H1 (cell line): ENCODE data around the gene DRC7. TPM values are rescaled to one million over a fixed set of nuclear protein-coding genes. Genes with fewer than 3 reads are reported as not detected.

ENCODE experiments used
- CTCF ChIA-PET: fragments of 300-600 bp; sonication (Branson Sonifier 250); formaldehyde crosslinking; loops from one replicate; lab custom pipeline; 2021; ENCODE audit not compliant: partially characterized antibody; lab: Charles Lee
- POLR2A ChIA-PET: fragments of 300-600 bp; sonication (Branson Sonifier 250); formaldehyde crosslinking; loops from one replicate; lab custom pipeline; 2021; ENCODE audit warnings: inconsistent platforms; ENCODE audit not compliant: partially characterized antibody; lab: Charles Lee
- DNase-seq, 2 experiments: peaks; one replicate each; pipeline versions ENCODE4 v3.0.0 to v3.0.0-alpha.2; 2010 to 2022; ENCODE audit warnings: low spot score in 2 of 2, low read depth in 1 of 2, mixed read lengths in 1 of 2
- FAIRE-seq: peaks from 2 replicates; lab custom pipeline; 2011; peaks lifted over from hg19 to GRCh38; lab: Jason Lieb, UNC
- H2AFZ ChIP-seq: 2 replicates; pipeline ENCODE4 v1.8.1; 2012; ENCODE audit warnings: low read length, inconsistent platforms
- H2AK5ac ChIP-seq: 2 replicates; pipeline ENCODE4 v1.6.1; 2013; ENCODE audit warnings: low read depth, low read length
- H2BK120ac ChIP-seq: replicated peaks from 2 replicates; pipeline ENCODE3; 2013; ENCODE audit warnings: low read depth, low read length, inconsistent platforms
- H2BK12ac ChIP-seq: 2 replicates; pipeline ENCODE4 v1.6.1; 2013; ENCODE audit warnings: low read depth, low read length
- H2BK15ac ChIP-seq: 2 replicates; pipeline ENCODE4 v1.6.1; 2013; ENCODE audit warnings: low read length
- H2BK20ac ChIP-seq: 2 replicates; pipeline ENCODE4 v1.6.1; 2013; ENCODE audit warnings: low read length
- H2BK5ac ChIP-seq: 2 replicates; pipeline ENCODE4 v1.6.1; 2013; ENCODE audit warnings: low read depth, low read length
- H3K14ac ChIP-seq: 2 replicates; pipeline ENCODE4 v1.6.1; 2013; ENCODE audit warnings: inconsistent platforms; ENCODE audit not compliant: insufficient read length
- H3K18ac ChIP-seq: 2 replicates; pipeline ENCODE4 v1.6.1; 2013; ENCODE audit warnings: low read length; ENCODE audit errors: extremely low read depth
- H3K23ac ChIP-seq: 2 replicates; pipeline ENCODE4 v1.6.1; 2013; ENCODE audit warnings: inconsistent platforms; ENCODE audit not compliant: insufficient read length
- H3K23me2 ChIP-seq: 2 replicates; pipeline ENCODE4 v1.6.1; 2013; ENCODE audit warnings: low read depth, low read length
- H3K27ac ChIP-seq: 2 replicates; pipeline ENCODE4 v1.6.1; 2011; ENCODE audit warnings: low read depth, low read length, inconsistent platforms
- H3K27me3 ChIP-seq, 4 experiments: replicated peaks in 1 of 4; 1 replicate in 1 of 4; 2 replicates in 3 of 4; pipeline versions ENCODE4 v1.6.1 to v1.8.1; 2011 to 2013; ENCODE audit warnings: low read length in 3 of 4, mild to moderate bottlenecking in 3 of 4, inconsistent platforms in 2 of 4, mixed read lengths in 2 of 4, moderate library complexity in 1 of 4; ENCODE audit not compliant: control insufficient read depth in 3 of 4, insufficient read depth in 3 of 4; ENCODE audit errors: extremely low read depth in 1 of 4
- H3K36me3 ChIP-seq, 4 experiments: 2 replicates each; pipeline versions ENCODE4 v1.6.1 to v1.8.1; 2011 to 2013; ENCODE audit warnings: mild to moderate bottlenecking in 4 of 4, low read length in 3 of 4, moderate library complexity in 2 of 4, control low read depth in 1 of 4, inconsistent platforms in 1 of 4; ENCODE audit not compliant: insufficient read depth in 4 of 4, control insufficient read depth in 2 of 4
- H3K4ac ChIP-seq: replicated peaks from 2 replicates; pipeline ENCODE3; 2013; ENCODE audit warnings: low read length, low read depth, mixed read lengths, inconsistent platforms; ENCODE audit not compliant: insufficient read length
- H3K4me1 ChIP-seq, 4 experiments: replicated peaks in 1 of 4; 1 replicate in 1 of 4; 2 replicates in 3 of 4; pipeline versions ENCODE4 v1.6.1 to v1.8.1; 2011 to 2013; ENCODE audit warnings: low read length in 3 of 4, inconsistent platforms in 2 of 4, mixed read lengths in 1 of 4; ENCODE audit not compliant: insufficient read depth in 4 of 4, control insufficient read depth in 3 of 4
- H3K4me2 ChIP-seq, 2 experiments: 2 replicates each; pipeline versions ENCODE4 v1.6.1 to v1.8.1; 2011 to 2013; ENCODE audit warnings: low read depth in 2 of 2, low read length in 2 of 2, control low read depth in 1 of 2, inconsistent platforms in 1 of 2, mild to moderate bottlenecking in 1 of 2; ENCODE audit not compliant: insufficient read depth in 1 of 2
- H3K4me3 ChIP-seq, 4 experiments: fragments of 200-600, 300-600 bp in 1 of 4; sonication (generic), shearing (Covaris generic), sonication (Bioruptor Twin) in 1 of 4; 2 replicates each; pipeline versions ENCODE4 v1.5.1 to v1.8.1; 2011 to 2016; ENCODE audit warnings: low read length in 4 of 4, low read depth in 3 of 4, control low read depth in 2 of 4, inconsistent platforms in 2 of 4, mild to moderate bottlenecking in 2 of 4, mixed read lengths in 1 of 4, moderate library complexity in 1 of 4; ENCODE audit not compliant: insufficient read depth in 2 of 4; ENCODE audit errors: extremely low read depth in 1 of 4
- H3K56ac ChIP-seq: replicated peaks from 2 replicates; pipeline ENCODE3; 2013; ENCODE audit warnings: low read depth, mild to moderate bottlenecking, mixed read lengths, low read length, inconsistent platforms; ENCODE audit not compliant: insufficient read length
- H3K79me1 ChIP-seq: 2 replicates; pipeline ENCODE4 v1.6.1; 2013; ENCODE audit warnings: low read depth, low read length, control low read depth
- H3K79me2 ChIP-seq, 2 experiments: 2 replicates each; pipeline versions ENCODE4 v1.6.1 to v1.8.1; 2012 to 2013; ENCODE audit warnings: low read length in 2 of 2, mild to moderate bottlenecking in 2 of 2, inconsistent platforms in 1 of 2; ENCODE audit not compliant: insufficient read depth in 2 of 2, control insufficient read depth in 1 of 2
- H3K9ac ChIP-seq, 4 experiments: replicated peaks in 1 of 4; 1 replicate in 1 of 4; 2 replicates in 3 of 4; pipeline versions ENCODE4 v1.6.1 to v1.8.1; 2011 to 2013; ENCODE audit warnings: low read depth in 3 of 4, low read length in 3 of 4, control low read depth in 2 of 4, mild to moderate bottlenecking in 2 of 4, moderate library complexity in 2 of 4, inconsistent platforms in 1 of 4; ENCODE audit errors: extremely low read depth in 1 of 4
- H3K9me3 ChIP-seq, 2 experiments: 2 replicates each; pipeline versions ENCODE4 v1.6.1 to v1.8.1; 2012 to 2013; ENCODE audit warnings: mild to moderate bottlenecking in 2 of 2, moderate library complexity in 2 of 2, control low read depth in 1 of 2, inconsistent platforms in 1 of 2, low read depth in 1 of 2, low read length in 1 of 2, mixed read lengths in 1 of 2; ENCODE audit not compliant: insufficient read depth in 2 of 2
- H4K20me1 ChIP-seq, 2 experiments: replicated peaks in 1 of 2; 2 replicates each; pipeline versions ENCODE3 to v1.8.1; 2011 to 2013; ENCODE audit warnings: inconsistent platforms in 2 of 2, low read length in 2 of 2, mild to moderate bottlenecking in 1 of 2; ENCODE audit not compliant: insufficient read depth in 2 of 2, control insufficient read depth in 1 of 2
- H4K5ac ChIP-seq: 2 replicates; pipeline ENCODE4 v1.6.1; 2013; ENCODE audit warnings: low read length, low read depth, mixed read lengths, inconsistent platforms; ENCODE audit not compliant: insufficient read length
- H4K8ac ChIP-seq: 2 replicates; pipeline ENCODE4 v1.8.0; 2013; ENCODE audit warnings: mild to moderate bottlenecking, moderate library complexity, low read length, inconsistent platforms; ENCODE audit not compliant: insufficient read depth; ENCODE audit errors: extremely low read depth
- H4K91ac ChIP-seq: replicated peaks from 2 replicates; pipeline ENCODE3; 2013; ENCODE audit warnings: low read length, mixed read lengths, inconsistent platforms; ENCODE audit not compliant: insufficient read length
- ASH2L ChIP-seq: fragments of 200-600, 300-600 bp; sonication (generic); IDR thresholded peaks from one replicate; pipeline ENCODE4 v1.7.1; 2017; ENCODE audit warnings: low read length
- CEBPB ChIP-seq: IDR thresholded peaks from 2 replicates; pipeline ENCODE4 v1.6.1; 2012; ENCODE audit warnings: low read depth, low read length
- JUND ChIP-seq: IDR thresholded peaks from 2 replicates; pipeline ENCODE4 v1.6.1; 2011; ENCODE audit warnings: mild to moderate bottlenecking, improper control_type of control experiment, low read length
- RBBP5 ChIP-seq: IDR thresholded peaks from 2 replicates; pipeline ENCODE4 v1.7.1; 2012; ENCODE audit warnings: low read depth, mild to moderate bottlenecking, inconsistent platforms, low read length, moderate library complexity, borderline replicate concordance
- SIX5 ChIP-seq: IDR thresholded peaks from 2 replicates; pipeline ENCODE4 v1.6.1; 2011; ENCODE audit warnings: mild to moderate bottlenecking, low read depth, low read length
- SP1 ChIP-seq: IDR thresholded peaks from 2 replicates; pipeline ENCODE4 v1.6.1; 2011; ENCODE audit warnings: low read depth, low read length
- TAF7 ChIP-seq: optimal IDR thresholded peaks from 2 replicates; pipeline ENCODE3; 2011; ENCODE audit warnings: low read depth, mild to moderate bottlenecking, inconsistent platforms, low read length, moderate library complexity, borderline replicate concordance
- WGBS, 2 experiments: shearing (Covaris generic) in 1 of 2; methylation state at CpG; one replicate each; pipeline versions ENCODE4 v1.1.6 to v1.1.7; 2013 to 2015; ENCODE audit warnings: low lambda C conversion rate in 2 of 2, mixed read lengths in 2 of 2, inconsistent platforms in 1 of 2, low coverage in 1 of 2, missing lambda C conversion rate in 1 of 2; ENCODE audit not compliant: insufficient replicate concordance in 2 of 2, insufficient coverage in 1 of 2, insufficient read length in 1 of 2; ENCODE audit errors: extremely low coverage in 1 of 2, missing lambda C conversion rate in 1 of 2; 5-methylcytosine and 5-hydroxymethylcytosine counted together
- polyA plus RNA-seq, 7 experiments: library from polyadenylated mRNA; depleted of rRNA in 3 of 7; stranded (reverse) in 5 of 7; unstranded in 2 of 7; fragments of >200 nt in 5 of 7; fragments of 200-250 nt in 2 of 7; gene quantifications; 1 replicate in 5 of 7; 2 replicates in 1 of 7; 4 replicates in 1 of 7; pipeline versions ENCODE4 v1.2.1 to v1.2.3, GENCODE V29; 2011 to 2013; ENCODE audit warnings: missing spikeins in 2 of 7, mixed read lengths in 2 of 7
- total RNA-seq: library from RNA; stranded (reverse); fragmentation: NEBNext Ultra II Directional; extraction: Animal tissue kit (Norgen Biotek cat#: 25700); gene quantifications from 2 replicates; pipeline ENCODE4 v1.2.1, GENCODE V29; 2021

The DRC7 gene
- total and polyA plus RNA-seq, 2 of the 8 experiments (the other 6 are each of a cell fraction or from before 2014, with no cell fraction given) = 0.14 TPM; not detected in 1

- CTCF ChIA-PET = interaction anchor here (1.2 to 3.6 kb wide), 7 partner anchors 8 to 86 kb away, joined by 3 to 26 read pairs (median 4); partner anchors contain the start of gene ADGRG3
- H3K14ac ChIP-seq = no peak overlapping the region
- FAIRE-seq = peak; percentile 85
- H3K23ac ChIP-seq = no peak overlapping the region
- H3K56ac ChIP-seq = no peak overlapping the region
- H3K4me3 ChIP-seq = peak overlapping the region in 1 of 4 experiments; percentile 0; a peak in 1 of 8 replicates
- H3K4me2 ChIP-seq = peak overlapping the region; percentile 9 to 57; a peak in 3 of 4 replicates
- no peak overlapping the region for H3K9ac ChIP-seq
- no peak overlapping the region for H4K8ac ChIP-seq
- no peaks in the 10 kb centered on the region for H4K20me1 ChIP-seq
- TF ChIP-seq JUND = 0 out of 2 replicates have a peak, but pooled peaks have one; percentile 17
- TF ChIP-seq SIX5 = no peak
- TF ChIP-seq RBBP5 = peak; percentile 84; the same call in 1 of the 2 replicates
- no peak for TF ChIP-seq TAF7
- TF ChIP-seq SP1 = peak; percentile 79; the same call in 1 of the 2 replicates
- TF ChIP-seq ASH2L = peak; percentile 83
- TF ChIP-seq CEBPB = peak; percentile 34; the same call in 1 of the 2 replicates
- TF ChIP-seq, all 59 proteins: peak for 5
- Histone ChIP-seq H3K9me3 (no peaks in the 10 kb centered on the region), H2AK5ac (no peak overlapping the region), H3K79me1 (no peaks in the 10 kb centered on the region), H2BK120ac (no peak overlapping the region), H3K36me3 (no peaks in the 10 kb centered on the region), H2BK15ac (no peak overlapping the region), H3K27ac (no peak overlapping the region), H3K4me1 (peaks cover 3 to 16% (median 11%) of the 10 kb centered on the region in 4 experiments), H3K4ac (no peak overlapping the region), H3K79me2 (no peaks in the 10 kb centered on the region), H3K23me2 (no peaks in the 10 kb centered on the region), H4K91ac (no peak overlapping the region), H3K27me3 (no peaks in the 10 kb centered on the region; a peak in 1 of 7 replicates), H2BK20ac (0 out of 2 replicates have a peak overlapping the region, but pooled peaks have one; percentile 43), H3K18ac (no peak overlapping the region; the same call in 1 of the 2 replicates), H2BK5ac (no peak overlapping the region), H2BK12ac (no peak overlapping the region), H4K5ac (no peak overlapping the region), H2AFZ (no peak overlapping the region)
- whole genome bisulfite sequencing, 2 experiments = 57% methylated on average over 12 of the region's 12 CpGs; no CpG with 5 or more reads in 1 of the 2 experiments
- POLR2A ChIA-PET = interaction anchor here (0.5 to 1.7 kb wide), 3 partner anchors 8 to 190 kb away, joined by 3 to 4 read pairs (median 3); no protein-coding TSS in a partner anchor
- DNase-seq = peak; percentile 13 to 58
These were observed 18.7 kb upstream of the DRC7 start for GRCh38 chr16:57675741-57676551.
